WTC11 (cell line): ENCODE data around the gene WDR7. TPM values are rescaled to one million over a fixed set of nuclear protein-coding genes. Genes with fewer than 3 reads are reported as not detected.

Experiments
- ATAC-seq: fragments of 200-7000 bp; cut with Tn5 transposase; 2 replicates; pipeline ENCODE4 v1.10.0; 2021; ENCODE audit warnings: mild to moderate bottlenecking, moderate library complexity
- CTCF ChIA-PET: fragments of 300-600 bp; sonication (Branson Sonifier 250); formaldehyde crosslinking; loops from one replicate; lab custom pipeline; 2021; ENCODE audit warnings: antibody characterized with exemption; lab: Charles Lee
- POLR2A ChIA-PET: fragments of 350-600 bp; sonication (Branson Sonifier 250); formaldehyde crosslinking; loops from one replicate; lab custom pipeline; 2021; ENCODE audit warnings: antibody characterized with exemption; lab: Charles Lee
- DNase-seq: peaks from one replicate; pipeline ENCODE4 v3.0.0; 2021; ENCODE audit warnings: low spot score
- H3K27ac Mint-ChIP-seq: 2 replicates; pipeline ENCODE4 v1.8.0; 2021; ENCODE audit warnings: mixed read lengths
- H3K27me3 Mint-ChIP-seq: 2 replicates; pipeline ENCODE4 v1.8.0; 2021; ENCODE audit warnings: low read depth, mild to moderate bottlenecking, moderate library complexity, mixed read lengths
- H3K36me3 Mint-ChIP-seq: 2 replicates; pipeline ENCODE4 v1.8.0; 2021; ENCODE audit warnings: mixed read lengths
- H3K4me1 Mint-ChIP-seq: 2 replicates; pipeline ENCODE4 v1.8.0; 2022; ENCODE audit warnings: mixed read lengths
- H3K4me3 Mint-ChIP-seq: 2 replicates; pipeline ENCODE4 v1.8.0; 2021; ENCODE audit warnings: mild to moderate bottlenecking, moderate library complexity, mixed read lengths
- H3K9me3 Mint-ChIP-seq: 2 replicates; pipeline ENCODE4 v1.8.0; 2021; ENCODE audit warnings: mixed read lengths
- ARID4B ChIP-seq: sonication (generic); formaldehyde crosslinking; IDR thresholded peaks from 2 replicates; pipeline ENCODE4 v1.8.0; 2023; ENCODE audit warnings: missing genetic modification reagents, mild to moderate bottlenecking, borderline replicate concordance
- ATF2 ChIP-seq: sonication (generic); formaldehyde crosslinking; IDR thresholded peaks from 2 replicates; pipeline ENCODE4 v1.8.1; 2022; ENCODE audit warnings: low read depth, missing genetic modification reagents, borderline replicate concordance
- ATF3 ChIP-seq: sonication (generic); formaldehyde crosslinking; conservative IDR thresholded peaks from 2 replicates; pipeline ENCODE4 v1.8.1; 2022; ENCODE audit warnings: mild to moderate bottlenecking, missing genetic modification reagents
- CDX4 ChIP-seq: fragments of 250-450 bp; sonication (Bioruptor Pico); IDR thresholded peaks from 2 replicates; pipeline ENCODE4 v1.9.0; 2021; ENCODE audit warnings: moderate library complexity, mild to moderate bottlenecking, inconsistent platforms, borderline replicate concordance
- CTCF ChIP-seq: fragments of 200-600 bp; IDR thresholded peaks from 2 replicates; pipeline ENCODE4 v1.8.0; 2022; ENCODE audit warnings: antibody characterized with exemption
- E2F1 ChIP-seq: sonication (generic); formaldehyde crosslinking; IDR thresholded peaks from 2 replicates; pipeline ENCODE4 v1.8.0; 2022; ENCODE audit warnings: mild to moderate bottlenecking, missing genetic modification reagents
- GABPB1 ChIP-seq: sonication (generic); formaldehyde crosslinking; IDR thresholded peaks from 2 replicates; pipeline ENCODE4 v1.8.1; 2023; ENCODE audit warnings: mild to moderate bottlenecking, missing genetic modification reagents
- IRF2 ChIP-seq: sonication (generic); formaldehyde crosslinking; IDR thresholded peaks from 2 replicates; pipeline ENCODE4 v1.8.0; 2022; ENCODE audit warnings: low read depth, missing genetic modification reagents, borderline replicate concordance
- MYBL2 ChIP-seq: sonication (generic); formaldehyde crosslinking; IDR thresholded peaks from 2 replicates; pipeline ENCODE4 v1.8.1; 2023; ENCODE audit warnings: mild to moderate bottlenecking, moderate library complexity, missing genetic modification reagents
- NFE2L1 ChIP-seq: sonication (generic); formaldehyde crosslinking; IDR thresholded peaks from 2 replicates; pipeline ENCODE4 v1.8.1; 2023; ENCODE audit warnings: missing genetic modification reagents
- NR2C2 ChIP-seq: sonication (generic); formaldehyde crosslinking; IDR thresholded peaks from 2 replicates; pipeline ENCODE4 v1.8.0; 2022; ENCODE audit warnings: mild to moderate bottlenecking, missing genetic modification reagents
- NR3C1 ChIP-seq: sonication (generic); formaldehyde crosslinking; conservative IDR thresholded peaks from 2 replicates; pipeline ENCODE4 v1.8.1; 2023; ENCODE audit warnings: low read depth, mild to moderate bottlenecking, missing genetic modification reagents
- PRDM15 ChIP-seq: sonication (generic); formaldehyde crosslinking; IDR thresholded peaks from 2 replicates; pipeline ENCODE4 v1.8.0; 2022; ENCODE audit warnings: missing genetic modification reagents
- PRRX2 ChIP-seq: fragments of 250-450 bp; sonication (Bioruptor Pico); IDR thresholded peaks from 2 replicates; pipeline ENCODE4 v1.8.0; 2021; ENCODE audit warnings: mild to moderate bottlenecking
- RELA ChIP-seq: sonication (generic); formaldehyde crosslinking; IDR thresholded peaks from 2 replicates; pipeline ENCODE4 v1.8.1; 2022; ENCODE audit warnings: missing genetic modification reagents, mild to moderate bottlenecking, borderline replicate concordance
- SMAD3 ChIP-seq: sonication (generic); formaldehyde crosslinking; IDR thresholded peaks from 2 replicates; pipeline ENCODE4 v1.8.0; 2022; ENCODE audit warnings: missing genetic modification reagents, mild to moderate bottlenecking, borderline replicate concordance
- USF1 ChIP-seq: sonication (generic); formaldehyde crosslinking; IDR thresholded peaks from 2 replicates; pipeline ENCODE4 v1.8.0; 2022; ENCODE audit warnings: mild to moderate bottlenecking, missing genetic modification reagents
- ZNF219 ChIP-seq: sonication (generic); formaldehyde crosslinking; IDR thresholded peaks from 2 replicates; pipeline ENCODE4 v1.8.0; 2023; ENCODE audit warnings: missing genetic modification reagents, mild to moderate bottlenecking, borderline replicate concordance
- ZSCAN18 ChIP-seq: fragments of 250-450 bp; sonication (Bioruptor Pico); IDR thresholded peaks from 2 replicates; pipeline ENCODE4 v2.1.2; 2022; ENCODE audit warnings: mild to moderate bottlenecking, moderate library complexity
- total RNA-seq: library from RNA; stranded (reverse); gene quantifications from 3 replicates; pipeline ENCODE4 v1.2.3, GENCODE V29; 2021

The WDR7 gene
- total RNA-seq, 1 experiment from 2014 or later, result 12.2 TPM

GRCh38 chr18:57003342-57003741 is 352.2 kb downstream of the WDR7 start:
- Mint-ChIP-seq H3K4me3 (no peak overlapping the region), H3K9me3 (no peaks in the 10 kb centered on the region), H3K36me3 (no peaks in the 10 kb centered on the region), H3K4me1 (peaks cover 7% of the 10 kb centered on the region), H3K27me3 (no peaks in the 10 kb centered on the region), H3K27ac (no peak overlapping the region)
- DNase-seq (no peak), ATAC-seq (no peak)
- TF ChIP-seq ZNF219 (CRISPR knock-in tag) (no peak), RELA (CRISPR knock-in tag) (no peak), GABPB1 (no peak), ARID4B (CRISPR knock-in tag) (no peak), IRF2 (CRISPR knock-in tag) (no peak), MYBL2 (no peak), USF1 (CRISPR knock-in tag) (no peak), PRDM15 (CRISPR knock-in tag) (no peak), SMAD3 (CRISPR knock-in tag) (no peak), PRRX2 (CRISPR knock-in tag) (no peak), ATF3 (CRISPR knock-in tag) (no peak), NR2C2 (CRISPR knock-in tag) (no peak), CTCF (no peak), E2F1 (CRISPR knock-in tag) (no peak), NR3C1 (CRISPR knock-in tag) (no peak), ZSCAN18 (CRISPR knock-in tag) (no peak), CDX4 (CRISPR knock-in tag) (no peak), NFE2L1 (no peak), ATF2 (no peak)
- POLR2A ChIA-PET, result no interaction called here
- CTCF ChIA-PET, result no interaction called here
